Loucy (cell line): ENCODE results near the gene LTBP1.
"Not testable (repeated sequence)": the region's sequence is repeated elsewhere in the genome, so short reads cannot be mapped to it uniquely, and the experiment has no call there.

Experiments
- H2AFZ ChIP-seq: fragments of 200-600 bp; sonication (generic); 2 replicates; pipeline ENCODE4 v1.6.0; 2016; ENCODE audit warnings: antibody characterized with exemption, mild to moderate bottlenecking, low read length, moderate library complexity
- H3F3A ChIP-seq: fragments of 200-600 bp; 2 replicates; pipeline ENCODE4 v1.6.0; 2016; ENCODE audit warnings: antibody characterized with exemption, low read depth, mild to moderate bottlenecking
- H3K27me3 ChIP-seq: fragments of 200-600 bp; sonication (generic); 2 replicates; pipeline ENCODE4 v1.6.1; 2014; ENCODE audit warnings: low read length, mild to moderate bottlenecking; ENCODE audit not compliant: insufficient read depth, poor library complexity, severe bottlenecking
- H3K36me3 ChIP-seq: fragments of 200-600 bp; sonication (generic); 2 replicates; pipeline ENCODE4 v1.6.1; 2016; ENCODE audit warnings: low read length; ENCODE audit not compliant: insufficient read depth
- H3K4me1 ChIP-seq: fragments of 200-600 bp; sonication (generic); 2 replicates; pipeline ENCODE4 v1.5.1; 2014; ENCODE audit warnings: low read length, mild to moderate bottlenecking; ENCODE audit not compliant: insufficient read depth, poor library complexity, severe bottlenecking
- H3K4me2 ChIP-seq: fragments of 200-600 bp; sonication (generic); 2 replicates; pipeline ENCODE4 v1.6.0; 2014; ENCODE audit warnings: antibody characterized with exemption, low read length, low read depth, mild to moderate bottlenecking; ENCODE audit not compliant: poor library complexity, severe bottlenecking
- H3K4me3 ChIP-seq: fragments of 200-600 bp; sonication (generic); 2 replicates; pipeline ENCODE4 v1.5.1; 2014; ENCODE audit warnings: low read length, mild to moderate bottlenecking, mixed read lengths; ENCODE audit not compliant: poor library complexity, severe bottlenecking
- H3K79me2 ChIP-seq: fragments of 200-600 bp; sonication (generic); 2 replicates; pipeline ENCODE4 v1.6.1; 2014; ENCODE audit warnings: low read length; ENCODE audit not compliant: insufficient read depth
- H3K9ac ChIP-seq: fragments of 200-600 bp; sonication (generic); 2 replicates; pipeline ENCODE4 v1.6.0; 2014; ENCODE audit warnings: mild to moderate bottlenecking, low read depth, low read length, moderate library complexity; ENCODE audit not compliant: poor library complexity, severe bottlenecking
- H3K9me2 ChIP-seq: fragments of 200-600 bp; sonication (generic); replicated peaks from 2 replicates; pipeline ENCODE4 v1.6.1; 2016; ENCODE audit warnings: low read depth, low read length, mixed read lengths
- H3K9me3 ChIP-seq: fragments of 200-600 bp; sonication (generic); 2 replicates; pipeline ENCODE4 v1.6.1; 2014; ENCODE audit warnings: mild to moderate bottlenecking, antibody characterized with exemption, low read length, low read depth; ENCODE audit not compliant: insufficient read depth
- H4K20me1 ChIP-seq: fragments of 200-600 bp; sonication (generic); 2 replicates; pipeline ENCODE4 v1.6.0; 2014; ENCODE audit warnings: antibody characterized with exemption, low read length, mild to moderate bottlenecking; ENCODE audit not compliant: insufficient read depth, poor library complexity, severe bottlenecking
- CTCF ChIP-seq: fragments of 200-600 bp; sonication (generic); conservative IDR thresholded peaks from 2 replicates; pipeline ENCODE4 v1.5.1; 2014; ENCODE audit warnings: mild to moderate bottlenecking, antibody characterized with exemption, low read length
- EZH2phosphoT487 ChIP-seq: fragments of 200-600 bp; IDR thresholded peaks from 2 replicates; pipeline ENCODE4 v1.6.1; 2018; ENCODE audit warnings: antibody characterized with exemption, mild to moderate bottlenecking, moderate library complexity, borderline replicate concordance

Gene LTBP1

GRCh38 chr2:33167622-33168245, 221.0 kb downstream of the LTBP1 start:
- Histone ChIP-seq H3K4me2 (no peak overlapping the region), H3K9me2 (no peaks in the 10 kb centered on the region), H3K36me3 (no peaks in the 10 kb centered on the region), H3K9ac (no peak overlapping the region), H3K27me3 (no peaks in the 10 kb centered on the region), H3K79me2 (no peaks in the 10 kb centered on the region), H4K20me1 (no peaks in the 10 kb centered on the region), H2AFZ (0 out of 2 replicates have a peak overlapping the region, but pooled peaks have one; percentile 39), H3F3A (no peaks in the 10 kb centered on the region), H3K4me1 (no peaks in the 10 kb centered on the region), H3K4me3 (no peak overlapping the region), H3K9me3 (no peaks in the 10 kb centered on the region)
- no peak for TF ChIP-seq CTCF
- no peak for TF ChIP-seq EZH2phosphoT487

DNA sequence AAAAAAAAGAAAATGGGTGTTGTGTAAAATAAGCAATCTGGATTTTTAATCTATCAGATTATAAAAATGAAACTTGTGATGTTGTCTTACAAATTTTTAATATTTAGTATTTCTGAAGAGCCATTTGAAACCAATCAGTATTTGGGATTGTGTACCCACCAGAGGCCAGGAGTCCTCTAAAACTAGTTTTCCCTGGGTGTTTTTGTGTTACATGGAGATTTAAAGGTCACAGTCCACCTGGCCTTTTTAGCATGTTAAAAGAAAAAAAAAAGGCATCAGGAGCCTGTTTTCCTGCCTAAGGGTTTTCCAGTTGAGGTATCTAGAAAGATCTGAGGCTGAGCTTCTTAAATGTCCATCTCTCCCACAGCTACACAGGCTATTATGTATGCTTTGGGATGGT, 221.7 kb downstream of the LTBP1 start:
- Histone ChIP-seq H3K36me3 (no peaks in the 10 kb centered on the region), H3K4me3 (no peak overlapping the region), H3K27me3 (no peaks in the 10 kb centered on the region), H3K79me2 (no peaks in the 10 kb centered on the region), H3K9me2 (no peaks in the 10 kb centered on the region), H4K20me1 (no peaks in the 10 kb centered on the region), H3K9ac (no peak overlapping the region), H3K9me3 (no peaks in the 10 kb centered on the region), H3F3A (no peaks in the 10 kb centered on the region), H3K4me1 (no peaks in the 10 kb centered on the region), H3K4me2 (no peak overlapping the region), H2AFZ (no peak overlapping the region)
- TF ChIP-seq CTCF (no peak), EZH2phosphoT487 (no peak)

- H2AFZ ChIP-seq: no peak overlapping the region
- no peak overlapping the region for H3K4me2 ChIP-seq
- H3K4me1 ChIP-seq: no peaks in the 10 kb centered on the region
- H3K79me2 ChIP-seq: no peaks in the 10 kb centered on the region
- TF ChIP-seq EZH2phosphoT487: no peak
- no peaks in the 10 kb centered on the region for H4K20me1 ChIP-seq
- H3K4me3 ChIP-seq: no peak overlapping the region
- no peaks in the 10 kb centered on the region for H3F3A ChIP-seq
- no peaks in the 10 kb centered on the region for H3K9me2 ChIP-seq
- no peaks in the 10 kb centered on the region for H3K36me3 ChIP-seq
- H3K27me3 ChIP-seq: no peaks in the 10 kb centered on the region
- no peak overlapping the region for H3K9ac ChIP-seq
- no peaks in the 10 kb centered on the region for H3K9me3 ChIP-seq
Measured at GRCh38 chr2:33168922-33169321, 222.2 kb downstream of the LTBP1 start.

DNA sequence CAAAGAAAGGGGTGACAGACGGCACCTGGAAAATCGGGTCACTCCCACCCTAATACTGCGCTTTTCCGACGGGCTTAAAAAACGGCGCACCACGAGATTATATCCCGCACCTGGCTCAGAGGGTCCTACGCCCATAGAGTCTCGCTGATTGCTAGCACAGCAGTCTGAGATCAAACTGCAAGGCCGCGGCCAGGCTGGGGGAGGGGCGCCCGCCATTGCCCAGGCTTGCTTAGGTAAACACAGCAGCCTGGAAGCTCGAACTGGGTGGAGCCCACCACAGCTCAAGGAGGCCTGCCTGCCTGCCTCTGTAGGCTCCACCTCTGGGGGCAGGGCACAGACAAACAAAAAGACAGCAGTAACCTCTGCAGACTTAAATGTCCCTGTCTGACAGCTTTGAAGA, 223.5 kb downstream of the LTBP1 start:
- not testable (repeated sequence) for H3K4me3 ChIP-seq

More for the DNA sequence above, 223.5 kb downstream of the LTBP1 start:
- H4K20me1 ChIP-seq, H3K9ac ChIP-seq, H3K9me3 ChIP-seq, H3K27me3 ChIP-seq, H3K9me2 ChIP-seq, H3K79me2 ChIP-seq, H2AFZ ChIP-seq, H3F3A ChIP-seq, H3K4me1 ChIP-seq, H3K4me2 ChIP-seq, H3K36me3 ChIP-seq: not testable (repeated sequence)
